Measurements from ENCODE around the gene GOLGA2.

The GOLGA2 gene

GRCh38 chr9:128257907-128258306, 17.9 kb downstream of the GOLGA2 start:
- no peak for TF ChIP-seq ZNF274 (IDR thresholded peaks at IDR 0.05; ENCODE audit: low read depth, low read length)
- H3K4me3 ChIP-seq (ENCODE audit: low read length): no peak overlapping the region

GRCh38 chr9:128257086-128257825, 18.6 kb downstream of the GOLGA2 start:
- no peak for TF ChIP-seq ZNF274 (IDR thresholded peaks at IDR 0.05; ENCODE audit: low read depth, low read length)

GRCh38 chr9:128254855-128255759, 20.7 kb downstream of the GOLGA2 start:
- no peak for TF ChIP-seq ZNF274 (IDR thresholded peaks at IDR 0.05; ENCODE audit: low read depth, low read length)
- no peak overlapping the region for H3K4me3 ChIP-seq (ENCODE audit: low read length)

More at GRCh38 chr9:128257086-128257825, 18.6 kb downstream of the GOLGA2 start:
- H3K4me3 ChIP-seq (ENCODE audit: low read length): no peak overlapping the region

GRCh38 chr9:128254362-128254761, 21.4 kb downstream of the GOLGA2 start:
- TF ChIP-seq ZNF274 (IDR thresholded peaks at IDR 0.05; ENCODE audit: low read depth, low read length): no peak
- no peak overlapping the region for H3K4me3 ChIP-seq (ENCODE audit: low read length)

- no peak for TF ChIP-seq ZNF274 (IDR thresholded peaks at IDR 0.05; ENCODE audit: low read depth, low read length)
- no peak overlapping the region for H3K4me3 ChIP-seq (ENCODE audit: low read length)
Observed at GRCh38 chr9:128253991-128254346, 21.8 kb downstream of the GOLGA2 start.

GRCh38 chr9:128253140-128253990, 22.4 kb downstream of the GOLGA2 start:
- H3K4me3 ChIP-seq (ENCODE audit: low read length): no peak overlapping the region
- no peak for TF ChIP-seq ZNF274 (IDR thresholded peaks at IDR 0.05; ENCODE audit: low read depth, low read length)

- H3K4me3 ChIP-seq (ENCODE audit: low read length): no peak overlapping the region
- TF ChIP-seq ZNF274 (IDR thresholded peaks at IDR 0.05; ENCODE audit: low read depth, low read length): no peak
Observed at GRCh38 chr9:128252317-128253139, 23.3 kb downstream of the GOLGA2 start.

GRCh38 chr9:128251732-128252100, 24.1 kb downstream of the GOLGA2 start:
- no peak overlapping the region for H3K4me3 ChIP-seq (ENCODE audit: low read length)
- TF ChIP-seq ZNF274 (IDR thresholded peaks at IDR 0.05; ENCODE audit: low read depth, low read length): no peak

- TF ChIP-seq ZNF274 (IDR thresholded peaks at IDR 0.05; ENCODE audit: low read depth, low read length): no peak
- peak overlapping the region; percentile 37; the same call in 1 of the 2 replicates for H3K4me3 ChIP-seq (ENCODE audit: low read length)
Observed at GRCh38 chr9:128250839-128251731, 24.7 kb downstream of the GOLGA2 start.

- H3K4me3 ChIP-seq (ENCODE audit: low read length): peak overlapping the region; percentile 37; the same call in 1 of the 2 replicates
- TF ChIP-seq ZNF274 (IDR thresholded peaks at IDR 0.05; ENCODE audit: low read depth, low read length): no peak
Observed at GRCh38 chr9:128249908-128250838, 25.6 kb downstream of the GOLGA2 start.

GRCh38 chr9:128249558-128249907, 26.3 kb downstream of the GOLGA2 start:
- TF ChIP-seq ZNF274 (IDR thresholded peaks at IDR 0.05; ENCODE audit: low read depth, low read length): no peak
- no peak overlapping the region for H3K4me3 ChIP-seq (ENCODE audit: low read length)
